GM12878 (cell line): ENCODE results near the gene RNF166. TPM values are rescaled to one million over a fixed set of nuclear protein-coding genes. Genes with fewer than 3 reads are reported as not detected.

Source experiments
- ATAC-seq: fragments of 200-7000 bp; cut with Tn5 transposase; 3 replicates; pipeline ENCODE4 v1.9.1; 2020; ENCODE audit warnings: mild to moderate bottlenecking, moderate library complexity
- BruUV-seq: library from RNA; stranded (reverse); fragments of 400-500 nt; replicated peaks from 2 replicates; lab custom pipeline; 2021; lab: Mats Ljungman, UMichigan
- CTCF ChIA-PET: fragments of 300-600 bp; sonication (Branson Sonifier 250); formaldehyde crosslinking; extraction: SDS; loops from one replicate; lab custom pipeline; 2021; ENCODE audit warnings: inconsistent platforms; lab: Yijun Ruan, JAX
- POLR2A ChIA-PET: fragments of 350-600 bp; formaldehyde crosslinking; extraction: SDS; loops from one replicate; lab custom pipeline; 2021; ENCODE audit warnings: inconsistent platforms; lab: Charles Lee
- RAD21 ChIA-PET: fragments of 300-600 bp; sonication (Branson Sonifier 250); formaldehyde crosslinking; loops from one replicate; lab custom pipeline; 2023; ENCODE audit warnings: antibody characterized with exemption; ENCODE audit not compliant: unreplicated experiment; lab: Charles Lee
- SMC1A ChIA-PET: fragments of 300-600 bp; sonication (Branson Sonifier 250); formaldehyde crosslinking; loops from one replicate; lab custom pipeline; 2023; ENCODE audit not compliant: unreplicated experiment, uncharacterized antibody; lab: Charles Lee
- DNase-seq: peaks from one replicate; pipeline ENCODE4 v3.0.0-alpha.2; 2011; ENCODE audit warnings: low read depth, low spot score
- FAIRE-seq: peaks from 3 replicates; lab custom pipeline; 2011; peaks lifted over from hg19 to GRCh38; lab: Jason Lieb, UNC
- H2AFZ ChIP-seq: 2 replicates; pipeline ENCODE4 v1.6.0; 2011; ENCODE audit warnings: low read depth, low read length, control low read depth; ENCODE audit not compliant: control insufficient read depth
- H3K27ac ChIP-seq: 2 replicates; pipeline ENCODE4 v1.5.1; 2011; ENCODE audit warnings: control low read depth; ENCODE audit not compliant: control insufficient read depth, insufficient read depth
- H3K27me3 ChIP-seq, 2 experiments: replicated peaks in 1 of 2; 2 replicates each; pipeline versions ENCODE4 v1.6.0 to v1.6.1; 2011; ENCODE audit warnings: low read length in 1 of 2; ENCODE audit not compliant: control insufficient read depth in 2 of 2, insufficient read depth in 2 of 2
- H3K36me3 ChIP-seq, 2 experiments: 2 replicates each; pipeline ENCODE4 v1.5.1; 2011; ENCODE audit warnings: low read length in 1 of 2; ENCODE audit not compliant: control insufficient read depth in 2 of 2, insufficient read depth in 2 of 2
- H3K4me1 ChIP-seq: 2 replicates; pipeline ENCODE4 v1.6.1; 2011; ENCODE audit warnings: mild to moderate bottlenecking, low read length, moderate library complexity, mixed read lengths; ENCODE audit not compliant: control insufficient read depth, insufficient read depth
- H3K4me2 ChIP-seq: 2 replicates; pipeline ENCODE4 v1.6.0; 2011; ENCODE audit warnings: control low read depth; ENCODE audit not compliant: control insufficient read depth, insufficient read depth
- H3K4me3 ChIP-seq: fragments of 200-600 bp; sonication (generic); 2 replicates; pipeline ENCODE4 v1.5.1; 2016
- H3K79me2 ChIP-seq: 2 replicates; pipeline ENCODE4 v1.6.0; 2011; ENCODE audit warnings: low read length; ENCODE audit not compliant: control insufficient read depth, insufficient read depth
- H3K9ac ChIP-seq: 2 replicates; pipeline ENCODE4 v1.8.0; 2011; ENCODE audit warnings: low read length, control low read depth, mixed read lengths; ENCODE audit not compliant: control insufficient read depth, insufficient read depth
- H3K9me3 ChIP-seq: replicated peaks from 3 replicates; pipeline ENCODE4 v1.5.1; 2011; ENCODE audit warnings: mild to moderate bottlenecking, low read length; ENCODE audit not compliant: control insufficient read depth, insufficient read depth
- H4K20me1 ChIP-seq: 2 replicates; pipeline ENCODE4 v1.6.0; 2011; ENCODE audit not compliant: control insufficient read depth, insufficient read depth
- CBFB ChIP-seq: IDR thresholded peaks from 2 replicates; pipeline ENCODE4 v1.6.1; 2016; ENCODE audit warnings: antibody characterized with exemption, low read depth
- POLR2A ChIP-seq: IDR thresholded peaks from 2 replicates; pipeline ENCODE4 v1.6.1; 2011; ENCODE audit warnings: low read depth, mild to moderate bottlenecking, low read length
- RBBP5 ChIP-seq: fragments of 200-600 bp; sonication (generic); conservative IDR thresholded peaks from 2 replicates; pipeline ENCODE4 v1.6.1; 2016
- SMC3 ChIP-seq: IDR thresholded peaks from 2 replicates; pipeline ENCODE4 v1.6.1; 2011; ENCODE audit warnings: low read length, improper control_type of control experiment, borderline replicate concordance
- SPI1 ChIP-seq: IDR thresholded peaks from 2 replicates; pipeline ENCODE4 v1.6.1; 2011; ENCODE audit warnings: low read depth, mild to moderate bottlenecking, low read length, moderate library complexity, borderline replicate concordance; ENCODE audit not compliant: insufficient read depth
- WGBS: methylation state at CpG from one replicate; pipeline ENCODE4 v1.1.6; 2016; ENCODE audit warnings: low lambda C conversion rate; ENCODE audit not compliant: insufficient replicate concordance, insufficient coverage; ENCODE audit errors: missing lambda C conversion rate; 5-methylcytosine and 5-hydroxymethylcytosine counted together
- in situ Hi-C: fragments of 300-500 bp; cut with MboI; formaldehyde crosslinking; loops from 9 replicates; pipeline ENCODE4 v1.14.3; 2018; ENCODE audit warnings: mixed read lengths
- intact Hi-C: fragments of 100-400 bp; cut with micrococcal nuclease; formaldehyde crosslinking; loops from one replicate; pipeline ENCODE4 v1.14.2; 2022; ENCODE audit not compliant: unreplicated experiment
- polyA plus RNA-seq, 11 experiments: library from polyadenylated mRNA; depleted of rRNA in 4 of 11; unstranded in 6 of 11; stranded (reverse) in 5 of 11; fragments of >200 nt; fragmentation: Nextera tagmentation in 4 of 11; fragmentation: Illumina TruSeq in 1 of 11; extraction: Ambion mirVana in 4 of 11; extraction: Trizol in 1 of 11; gene quantifications; 1 replicate in 1 of 11; 2 replicates in 10 of 11; pipeline versions ENCODE4 v1.2.1 to v1.2.3, GENCODE V29; 2011 to 2016; ENCODE audit warnings: inconsistent platforms in 2 of 11, missing spikeins in 2 of 11, low read depth in 1 of 11
- total RNA-seq, 4 experiments: library from RNA; depleted of rRNA in 3 of 4; stranded (reverse); fragments of >200 nt in 3 of 4; fragmentation: Illumina TruSeq in 1 of 4; extraction: Trizol in 1 of 4; gene quantifications; 2 replicates each; pipeline versions ENCODE4 v1.2.1 to v1.2.3, GENCODE V29; 2013 to 2021
- TF ChIP-seq, protein P1 (sequence below): IDR thresholded peaks from 2 replicates; pipeline ENCODE4 v1.6.1; 2012; ENCODE audit warnings: low read depth, low read length, improper control_type of control experiment
- TF ChIP-seq, protein P2 (sequence below): IDR thresholded peaks from 2 replicates; pipeline ENCODE4 v1.6.1; 2011; ENCODE audit warnings: low read depth, low read length, improper control_type of control experiment, borderline replicate concordance

The RNF166 gene
- total and polyA plus RNA-seq, 10 of the 15 experiments (the other 5 are each of a cell fraction or from before 2014, with no cell fraction given), result 0.48 to 32.8 (median 12.1) TPM

DNA sequence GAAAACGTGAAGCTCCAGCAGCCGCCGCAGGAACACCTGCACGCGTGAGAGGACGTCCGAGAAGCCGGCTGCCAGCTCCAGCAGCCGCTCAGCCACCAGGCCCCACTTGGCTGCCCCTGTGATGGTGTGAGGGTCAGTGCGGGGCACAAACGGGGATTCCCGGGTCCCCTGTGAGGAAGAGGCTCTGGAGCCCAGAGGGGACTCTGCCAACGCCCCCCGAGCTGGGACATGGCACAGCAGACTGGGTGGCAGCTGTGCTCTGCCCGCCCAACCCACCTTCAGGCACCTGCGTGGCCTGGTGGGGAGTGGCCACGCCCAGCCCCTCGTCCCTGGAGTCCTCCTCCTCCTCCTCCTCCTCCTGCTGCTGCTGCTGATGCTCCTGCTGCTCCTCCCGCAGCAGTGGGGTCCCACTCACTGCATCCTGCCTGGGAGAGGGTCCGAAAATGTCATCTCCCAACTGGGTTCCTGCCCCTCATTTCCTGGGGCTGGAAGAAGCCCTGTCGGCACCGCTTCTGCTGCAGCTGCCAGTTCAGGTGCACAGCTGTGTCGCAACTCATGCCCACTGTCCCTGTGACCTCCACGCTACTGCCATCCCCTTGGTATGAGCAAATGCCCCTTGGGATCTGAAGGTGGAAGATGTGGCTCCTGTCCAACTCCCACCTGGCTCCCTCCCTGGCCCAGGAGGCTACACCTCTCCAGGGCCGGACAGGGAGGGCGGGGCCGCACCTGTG lies 27.6 kb upstream of the RNF166 start:
- CTCF ChIA-PET, result no interaction called here
- intact Hi-C loops, result no loop called here
- DNase-seq, result no peak
- Histone ChIP-seq H3K79me2 (no peaks in the 10 kb centered on the region), H3K4me2 (no peak overlapping the region), H3K4me1 (peaks cover 3% of the 10 kb centered on the region; the same call in 1 of the 2 replicates), H3K9me3 (no peaks in the 10 kb centered on the region), H3K27ac (no peak overlapping the region), H3K36me3 (peaks cover 9 to 46% of the 10 kb centered on the region in 2 experiments; a peak in 3 of 4 replicates), H3K9ac (no peak overlapping the region), H4K20me1 (no peaks in the 10 kb centered on the region), H2AFZ (no peak overlapping the region), H3K27me3 (no peaks in the 10 kb centered on the region), H3K4me3 (no peak overlapping the region)
- no peak for TF ChIP-seq SMC3
- TF ChIP-seq, protein P1, sequence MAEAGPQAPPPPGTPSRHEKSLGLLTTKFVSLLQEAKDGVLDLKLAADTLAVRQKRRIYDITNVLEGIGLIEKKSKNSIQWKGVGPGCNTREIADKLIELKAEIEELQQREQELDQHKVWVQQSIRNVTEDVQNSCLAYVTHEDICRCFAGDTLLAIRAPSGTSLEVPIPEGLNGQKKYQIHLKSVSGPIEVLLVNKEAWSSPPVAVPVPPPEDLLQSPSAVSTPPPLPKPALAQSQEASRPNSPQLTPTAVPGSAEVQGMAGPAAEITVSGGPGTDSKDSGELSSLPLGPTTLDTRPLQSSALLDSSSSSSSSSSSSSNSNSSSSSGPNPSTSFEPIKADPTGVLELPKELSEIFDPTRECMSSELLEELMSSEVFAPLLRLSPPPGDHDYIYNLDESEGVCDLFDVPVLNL, result no peak
- no peak for TF ChIP-seq SPI1
- TF ChIP-seq CBFB, result no peak
- no TSS peak for BruUV-seq
- RAD21 ChIA-PET, result no interaction called here
- WGBS, result 79% methylated on average over 25 of the region's 27 CpGs
- ATAC-seq, result no peak
- in situ Hi-C loops, result no loop called here
- SMC1A ChIA-PET, result interaction anchor here (0.6 kb wide), 1 partner anchor 53 kb away, joined by 3 read pairs; no protein-coding TSS in a partner anchor
- no peak for FAIRE-seq
- POLR2A ChIA-PET, result no interaction called here

DNA sequence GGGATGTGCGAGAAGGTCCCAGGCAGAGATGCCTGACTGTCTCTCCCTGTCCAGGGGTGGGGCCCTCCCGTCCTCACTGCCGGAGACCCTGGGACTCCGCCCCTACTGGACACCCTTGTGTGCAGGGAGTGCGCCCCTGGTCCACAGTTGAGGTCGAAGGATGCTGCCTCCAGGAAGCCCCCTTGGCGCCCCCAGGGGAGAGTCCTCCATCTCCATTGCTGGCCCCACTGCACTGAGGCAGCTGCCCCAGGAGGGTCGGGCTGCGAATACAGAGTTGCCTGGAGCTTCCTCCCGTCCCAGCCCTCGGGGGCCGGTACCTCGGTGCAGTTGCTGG lies 26.7 kb upstream of the RNF166 start:
- DNase-seq, result no peak
- FAIRE-seq, result no peak
- ChIA-PET RAD21 (no interaction called here), SMC1A (interaction anchor here (0.6 kb wide), 1 partner anchor 52 kb away, joined by 3 read pairs; no protein-coding TSS in a partner anchor), CTCF (no interaction called here), POLR2A (no interaction called here)
- H3K27me3 ChIP-seq, result no peaks in the 10 kb centered on the region
- peaks cover 3% of the 10 kb centered on the region; the same call in 1 of the 2 replicates for H3K4me1 ChIP-seq
- 81% methylated on average over 13 of the region's 13 CpGs for WGBS
- no peaks in the 10 kb centered on the region for H3K9me3 ChIP-seq
- peaks cover 9 to 43% of the 10 kb centered on the region in 2 experiments; a peak in 3 of 4 replicates for H3K36me3 ChIP-seq
- H3K4me2 ChIP-seq, result no peak overlapping the region
- no peaks in the 10 kb centered on the region for H4K20me1 ChIP-seq
- no peak overlapping the region for H3K27ac ChIP-seq
- in situ Hi-C loops, result no loop called here
- BruUV-seq, result no TSS peak
- H3K4me3 ChIP-seq, result no peak overlapping the region
- intact Hi-C loops, result no loop called here
- no peak for ATAC-seq
- no peak overlapping the region for H3K9ac ChIP-seq
- TF ChIP-seq, protein P2, sequence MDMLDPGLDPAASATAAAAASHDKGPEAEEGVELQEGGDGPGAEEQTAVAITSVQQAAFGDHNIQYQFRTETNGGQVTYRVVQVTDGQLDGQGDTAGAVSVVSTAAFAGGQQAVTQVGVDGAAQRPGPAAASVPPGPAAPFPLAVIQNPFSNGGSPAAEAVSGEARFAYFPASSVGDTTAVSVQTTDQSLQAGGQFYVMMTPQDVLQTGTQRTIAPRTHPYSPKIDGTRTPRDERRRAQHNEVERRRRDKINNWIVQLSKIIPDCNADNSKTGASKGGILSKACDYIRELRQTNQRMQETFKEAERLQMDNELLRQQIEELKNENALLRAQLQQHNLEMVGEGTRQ, result no peak
- TF ChIP-seq RBBP5 (no peak), POLR2A (peak; percentile 33; the same call in 1 of the 2 replicates)
- no peaks in the 10 kb centered on the region for H3K79me2 ChIP-seq
- no peak overlapping the region for H2AFZ ChIP-seq
